ENCODE data around the gene CKMT2.
"Not testable (repeated sequence)": the region's sequence is repeated elsewhere in the genome, so short reads cannot be mapped to it uniquely, and the experiment has no call there.

CKMT2 gene

GRCh38 chr5:81251922-81252321 is 18.8 kb downstream of the CKMT2 start:
- DNase-seq (ENCODE audit: low read depth), result no peak

- DNase-seq (ENCODE audit: low read depth), result no peak
Measured at GRCh38 chr5:81252904-81253303, 19.8 kb downstream of the CKMT2 start.

GRCh38 chr5:81253875-81254274 is 20.8 kb downstream of the CKMT2 start:
- DNase-seq (ENCODE audit: low read depth), result no peak

GRCh38 chr5:81254886-81255559 is 21.9 kb downstream of the CKMT2 start:
- no peak for DNase-seq (ENCODE audit: low read depth)

- DNase-seq (ENCODE audit: low read depth), result no peak
Measured at GRCh38 chr5:81256766-81257165, 23.6 kb downstream of the CKMT2 start.

GRCh38 chr5:81262796-81263195 is 29.7 kb downstream of the CKMT2 start:
- not testable (repeated sequence) for DNase-seq (ENCODE audit: low read depth)

GRCh38 chr5:81265101-81265500 is 32.0 kb downstream of the CKMT2 start:
- DNase-seq (ENCODE audit: low read depth), result peak; percentile 49

GRCh38 chr5:81268521-81269196 is 35.5 kb downstream of the CKMT2 start:
- DNase-seq (ENCODE audit: low read depth), result peak; percentile 91

- DNase-seq (ENCODE audit: low read depth), result peak; percentile 22
Measured at GRCh38 chr5:81269751-81270393, 36.8 kb downstream of the CKMT2 start.

- not testable (repeated sequence) for DNase-seq (ENCODE audit: low read depth)
Measured at GRCh38 chr5:81270394-81271027, 37.4 kb downstream of the CKMT2 start.

GRCh38 chr5:81283976-81284375 is 50.9 kb downstream of the CKMT2 start:
- DNase-seq (ENCODE audit: low read depth), result no peak

- DNase-seq (ENCODE audit: low read depth), result no peak
Measured at GRCh38 chr5:81286059-81286617, 53.0 kb downstream of the CKMT2 start.

- no peak for DNase-seq (ENCODE audit: low read depth)
Measured at GRCh38 chr5:81288021-81288433, 54.9 kb downstream of the CKMT2 start.

- no peak for DNase-seq (ENCODE audit: low read depth)
Measured at GRCh38 chr5:81290146-81290545, 57.0 kb downstream of the CKMT2 start.

GRCh38 chr5:81292130-81292529 is 59.0 kb downstream of the CKMT2 start:
- no peak for DNase-seq (ENCODE audit: low read depth)

- DNase-seq (ENCODE audit: low read depth), result not testable (repeated sequence)
Measured at GRCh38 chr5:81294021-81294420, 60.9 kb downstream of the CKMT2 start.

- DNase-seq (ENCODE audit: low read depth), result no peak
Measured at GRCh38 chr5:81297531-81297930, 64.4 kb downstream of the CKMT2 start.

GRCh38 chr5:81300921-81301270 is 67.8 kb downstream of the CKMT2 start:
- DNase-seq (ENCODE audit: low read depth), result peak; percentile 3

GRCh38 chr5:81301271-81302015 is 68.3 kb downstream of the CKMT2 start, which contains the start of gene ZCCHC9:
TSS of gene ZCCHC9 (plus strand) at chr5:81301587. CDS start at chr5:81304758, 3,171 bp downstream.
- peak; percentile 97 for DNase-seq (ENCODE audit: low read depth)

GRCh38 chr5:81302596-81302995 is 69.5 kb downstream of the CKMT2 start:
- DNase-seq (ENCODE audit: low read depth), result peak; percentile 67

- DNase-seq (ENCODE audit: low read depth), result peak; percentile 98
Measured at GRCh38 chr5:81303563-81303962, 70.4 kb downstream of the CKMT2 start.

GRCh38 chr5:81305785-81306184 is 72.7 kb downstream of the CKMT2 start:
- no peak for DNase-seq (ENCODE audit: low read depth)
